HG03521 (cell line): ENCODE data around the gene RPL18.
"Not testable (repeated sequence)": the region's sequence is repeated elsewhere in the genome, so short reads cannot be mapped to it uniquely, and the experiment has no call there.

Experiments used
- ATAC-seq: cut with Tn5 transposase; IDR thresholded peaks from one replicate; pipeline ENCODE4 v1.9.1; 2021; ENCODE audit warnings: mild to moderate bottlenecking, moderate library complexity; ENCODE audit not compliant: unreplicated experiment

The RPL18 gene

GRCh38 chr19:48588670-48589401, 30.1 kb downstream of the RPL18 start:
- ATAC-seq = no peak

- ATAC-seq = no peak
These were observed 31.6 kb downstream of the RPL18 start for GRCh38 chr19:48587387-48587786.

- no peak for ATAC-seq
These were observed 36.8 kb downstream of the RPL18 start for GRCh38 chr19:48582168-48582567.

- ATAC-seq = no peak
These were observed 40.1 kb downstream of the RPL18 start for GRCh38 chr19:48578891-48579290.

- ATAC-seq = not testable (repeated sequence)
These were observed 41.1 kb downstream of the RPL18 start for GRCh38 chr19:48577908-48578307.

- ATAC-seq = no peak
These were observed 42.9 kb downstream of the RPL18 start for GRCh38 chr19:48575931-48576622.

- no peak for ATAC-seq
These were observed 45.8 kb downstream of the RPL18 start for GRCh38 chr19:48573163-48573505.

GRCh38 chr19:48571378-48572162, 47.4 kb downstream of the RPL18 start:
- ATAC-seq = no peak

GRCh38 chr19:48569814-48570213, 49.2 kb downstream of the RPL18 start:
- no peak for ATAC-seq

- ATAC-seq = no peak
These were observed 50.6 kb downstream of the RPL18 start for GRCh38 chr19:48568345-48568886.
